ENCODE measurements around the gene MLXIPL.

- TF ChIP-seq CTCF (IDR thresholded peaks at IDR 0.05) (no peak), POLR2AphosphoS5 (IDR thresholded peaks at IDR 0.05; ENCODE audit: low read depth, low read length) (no peak), REST (IDR thresholded peaks at IDR 0.05; ENCODE audit: insufficient read depth in 1 of 2, low read depth in 2 of 2, low read length in 1 of 2) (no peak)
These were observed 8.4 kb downstream of the MLXIPL start for GRCh38 chr7:73615886-73616285.

All from Panc1 (cell line).